ENCODE measurements around the gene TRPC4AP.
"Not testable (repeated sequence)": the region's sequence is repeated elsewhere in the genome, so short reads cannot be mapped to it uniquely, and the experiment has no call there.

TRPC4AP gene

GRCh38 chr20:35059612-35060011 lies 33.0 kb downstream of the TRPC4AP start:
- no peak for DNase-seq (ENCODE audit: low read depth in 2 of 2)

- DNase-seq (ENCODE audit: low read depth in 2 of 2) = no peak
These were observed 33.5 kb downstream of the TRPC4AP start for GRCh38 chr20:35059110-35059509.

- no peak for DNase-seq (ENCODE audit: low read depth in 2 of 2)
These were observed 36.9 kb downstream of the TRPC4AP start for GRCh38 chr20:35055445-35056276.

- no peak for DNase-seq (ENCODE audit: low read depth in 2 of 2)
These were observed 37.8 kb downstream of the TRPC4AP start for GRCh38 chr20:35054814-35055213.

- DNase-seq (ENCODE audit: low read depth in 2 of 2) = not testable (repeated sequence)
These were observed 40.0 kb downstream of the TRPC4AP start for GRCh38 chr20:35052616-35053015.

- no peak for DNase-seq (ENCODE audit: low read depth in 2 of 2)
These were observed 42.7 kb downstream of the TRPC4AP start for GRCh38 chr20:35049776-35050352.

GRCh38 chr20:35048739-35049138 lies 43.9 kb downstream of the TRPC4AP start:
- no peak for DNase-seq (ENCODE audit: low read depth in 2 of 2)

GRCh38 chr20:35042268-35042667 lies 50.3 kb downstream of the TRPC4AP start:
- no peak for DNase-seq (ENCODE audit: low read depth in 2 of 2)

GRCh38 chr20:35040646-35041045 lies 52.0 kb downstream of the TRPC4AP start:
- no peak for DNase-seq (ENCODE audit: low read depth in 2 of 2)

- no peak for DNase-seq (ENCODE audit: low read depth in 2 of 2)
These were observed 52.6 kb downstream of the TRPC4AP start for GRCh38 chr20:35039846-35040489.

GRCh38 chr20:35039146-35039545 lies 53.5 kb downstream of the TRPC4AP start:
- no peak for DNase-seq (ENCODE audit: low read depth in 2 of 2)

GRCh38 chr20:35034145-35034544 lies 58.5 kb downstream of the TRPC4AP start:
- DNase-seq (ENCODE audit: low read depth in 2 of 2) = no peak

- no peak for DNase-seq (ENCODE audit: low read depth in 2 of 2)
These were observed 62.5 kb downstream of the TRPC4AP start for GRCh38 chr20:35030136-35030535.

- no peak for DNase-seq (ENCODE audit: low read depth in 2 of 2)
These were observed 65.3 kb downstream of the TRPC4AP start for GRCh38 chr20:35027301-35027700.

- no peak for DNase-seq (ENCODE audit: low read depth in 2 of 2)
These were observed 67.5 kb downstream of the TRPC4AP start for GRCh38 chr20:35025116-35025515.

GRCh38 chr20:35023624-35024023 lies 69.0 kb downstream of the TRPC4AP start:
- no peak for DNase-seq (ENCODE audit: low read depth in 2 of 2)

GRCh38 chr20:35021831-35022230 lies 70.8 kb downstream of the TRPC4AP start:
- DNase-seq (ENCODE audit: low read depth in 2 of 2) = no peak

GRCh38 chr20:35021063-35021462 lies 71.5 kb downstream of the TRPC4AP start:
- DNase-seq (ENCODE audit: low read depth in 2 of 2) = no peak

GRCh38 chr20:35020108-35020928 lies 72.3 kb downstream of the TRPC4AP start:
- no peak for DNase-seq (ENCODE audit: low read depth in 2 of 2)

- DNase-seq (ENCODE audit: low read depth in 2 of 2) = no peak
These were observed 73.8 kb downstream of the TRPC4AP start for GRCh38 chr20:35018590-35019371.
